GM20000 (cell line): ENCODE measurements around the gene TMSB10.
"Not testable (repeated sequence)": the region's sequence is repeated elsewhere in the genome, so short reads cannot be mapped to it uniquely, and the experiment has no call there.

Experiments
- DNase-seq: peaks from one replicate; pipeline ENCODE4 v3.0.0; 2012; ENCODE audit warnings: low spot score
- CTCF ChIP-seq: IDR thresholded peaks from 2 replicates; pipeline ENCODE4 v1.5.1; 2012; ENCODE audit warnings: mild to moderate bottlenecking, control low read depth; ENCODE audit errors: extremely low read depth, missing control alignments

TMSB10 gene

GRCh38 chr2:84875213-84875560 is 30.3 kb upstream of the TMSB10 start:
- TF ChIP-seq CTCF = no peak
- DNase-seq = no peak

DNA sequence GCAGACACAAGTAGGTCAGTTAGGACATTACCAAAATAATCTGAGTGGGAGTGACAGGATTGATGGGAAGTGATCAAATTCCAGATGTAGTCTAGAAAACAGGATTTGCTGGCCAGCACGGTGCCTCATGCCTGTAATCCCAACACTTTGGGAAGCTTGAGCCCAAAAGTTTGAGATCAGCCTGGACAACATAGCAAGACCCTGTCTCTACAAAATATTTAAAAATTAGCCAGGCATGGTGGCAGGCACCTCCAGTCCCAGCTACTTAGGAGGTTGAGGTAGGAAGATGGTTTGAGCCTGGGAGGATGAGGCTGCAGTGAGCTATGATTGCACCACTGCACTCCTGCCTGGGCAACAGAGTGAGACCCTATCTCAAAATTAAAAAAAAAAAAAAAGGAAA is 29.8 kb upstream of the TMSB10 start:
- not testable (repeated sequence) for DNase-seq

DNA sequence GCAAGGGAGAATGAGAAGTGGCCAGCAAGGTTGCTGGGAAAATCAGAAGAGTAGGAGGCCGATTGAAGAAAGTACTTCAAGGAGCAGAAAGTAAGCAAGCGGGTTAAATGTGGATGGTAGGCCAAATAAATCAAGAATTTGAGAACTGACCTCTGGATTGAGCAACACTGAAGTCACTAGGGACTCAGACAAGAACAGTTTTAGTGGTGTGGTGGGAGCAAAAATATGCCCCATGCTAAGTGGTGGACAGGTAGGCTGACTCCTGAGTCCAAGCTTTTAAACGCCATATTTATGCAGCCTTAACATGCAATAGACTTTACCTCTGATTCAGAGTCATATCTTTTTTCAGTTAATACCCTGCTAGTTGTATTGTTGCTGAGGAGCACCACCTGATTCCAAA is 29.1 kb upstream of the TMSB10 start:
- no peak for TF ChIP-seq CTCF
- DNase-seq = no peak

DNA sequence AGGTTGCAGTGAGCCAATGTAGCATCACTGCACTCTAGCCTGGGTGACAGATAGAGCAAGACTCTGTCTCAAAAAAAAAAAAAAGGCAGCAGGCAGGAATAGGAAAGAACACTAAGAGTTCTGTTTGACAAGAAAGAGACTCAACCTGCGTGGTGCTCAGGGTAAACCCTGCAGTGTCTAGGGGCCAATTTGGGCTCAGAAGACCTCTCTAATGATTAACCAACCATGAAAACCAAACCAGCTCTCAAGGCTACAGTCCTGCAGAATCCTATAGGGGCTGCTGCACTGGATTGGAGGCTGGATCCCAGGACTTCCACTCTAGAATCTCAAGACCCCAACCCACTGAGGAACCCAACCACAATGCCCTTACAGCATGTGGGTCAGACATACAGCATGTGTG is 27.0 kb upstream of the TMSB10 start:
- TF ChIP-seq CTCF = no peak
- DNase-seq = no peak

DNA sequence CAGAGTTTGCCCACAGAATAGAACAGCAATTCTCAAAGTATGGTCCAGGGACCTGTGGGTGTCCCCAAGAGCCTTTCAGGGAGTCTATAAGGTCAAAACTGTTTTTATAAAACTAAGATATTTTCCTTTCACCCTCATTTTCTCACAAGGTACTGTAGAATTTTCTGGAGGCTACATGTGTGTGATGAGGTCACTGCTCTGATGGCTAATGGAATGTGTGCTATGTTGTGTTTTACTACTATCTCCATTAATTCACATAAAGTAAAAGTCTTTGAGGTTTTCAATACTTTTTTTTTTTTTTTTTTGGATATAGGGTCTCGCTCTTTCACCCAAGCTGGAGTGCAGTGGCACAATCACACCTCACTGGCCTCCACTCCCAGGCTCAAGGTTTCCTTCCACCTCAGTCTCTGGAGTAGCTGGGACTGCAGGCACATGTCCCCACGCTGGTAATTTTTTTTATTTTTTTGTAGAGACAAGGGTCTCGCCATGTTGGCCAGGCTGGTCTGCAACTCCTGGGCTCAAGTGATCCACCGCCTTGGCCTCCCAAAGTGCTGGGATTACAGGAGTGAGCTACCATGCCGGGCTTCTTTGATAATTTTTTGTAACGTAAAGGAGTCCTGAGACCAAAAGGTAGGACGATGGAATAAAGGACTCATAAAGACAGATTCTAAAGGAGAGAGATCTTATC is 26.4 kb upstream of the TMSB10 start:
- TF ChIP-seq CTCF = no peak

DNA sequence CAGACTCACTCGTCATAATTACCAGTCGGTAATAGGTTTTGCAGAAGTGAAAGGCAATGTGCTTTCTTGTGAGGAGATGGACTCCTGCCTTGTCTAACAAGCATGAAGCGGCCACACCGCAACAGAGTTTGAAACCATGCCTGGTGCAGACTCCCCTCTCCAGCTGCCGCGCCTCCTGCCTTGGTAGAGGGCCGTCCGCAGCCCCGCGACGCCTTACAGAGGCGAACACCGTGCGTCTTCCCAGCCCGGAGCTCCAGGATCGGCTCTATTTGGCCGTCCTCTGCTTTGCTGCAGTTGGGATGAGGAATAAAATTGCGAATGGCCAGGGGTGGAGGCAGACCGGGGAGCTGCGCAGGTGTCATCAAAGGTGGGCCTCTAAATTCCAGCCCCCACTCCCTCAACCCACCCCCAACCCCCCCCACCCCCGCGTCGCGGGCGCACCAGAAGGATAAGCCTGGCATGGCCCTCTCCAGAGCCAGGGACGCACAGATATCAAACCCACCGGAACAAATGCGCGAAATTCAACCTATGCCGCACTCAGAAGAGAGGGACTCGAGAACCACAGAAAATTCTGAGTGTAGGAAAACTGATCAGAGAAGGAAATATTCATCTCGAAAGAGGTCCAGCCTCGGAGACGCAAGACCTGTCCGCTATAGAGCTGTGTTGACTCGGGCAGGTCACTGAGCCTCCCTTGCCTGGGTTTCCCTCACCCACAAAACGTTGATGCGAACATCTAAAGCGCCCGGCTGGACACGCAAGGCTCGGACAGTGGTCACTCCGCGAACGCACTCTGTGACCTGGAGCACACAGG is 25.7 kb upstream of the TMSB10 start:
- no peak for TF ChIP-seq CTCF

More for the DNA sequence above, 26.4 kb upstream of the TMSB10 start:
- DNase-seq = no peak

DNA sequence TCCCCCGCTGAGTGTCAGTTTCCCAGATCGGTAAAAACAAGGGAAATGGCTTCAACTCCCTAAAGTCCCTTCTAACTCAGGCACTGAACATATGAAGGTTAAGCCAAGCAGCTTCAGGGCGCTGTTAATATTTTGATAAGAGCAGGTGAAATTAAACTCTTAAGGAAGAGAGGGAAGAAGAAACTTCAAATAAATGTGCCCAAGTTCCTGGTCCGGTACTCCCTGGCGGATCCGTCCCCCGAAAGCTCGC is 25.1 kb upstream of the TMSB10 start:
- TF ChIP-seq CTCF = no peak
- no peak for DNase-seq

More for the DNA sequence above, 25.7 kb upstream of the TMSB10 start:
- peak; percentile 70 for DNase-seq
